HG03521 (cell line): ENCODE measurements around the gene SEMA3D.

ENCODE experiments used
- ATAC-seq: cut with Tn5 transposase; IDR thresholded peaks from one replicate; pipeline ENCODE4 v1.9.1; 2021; ENCODE audit warnings: mild to moderate bottlenecking, moderate library complexity; ENCODE audit not compliant: unreplicated experiment

Gene SEMA3D

GRCh38 chr7:85186521-85187241 lies at the start of gene SEMA3D:
Gene SEMA3D, minus strand, starts transcription at chr7:85187056. Its CDS starts 65,165 bp downstream, at chr7:85121891.
- peak; percentile 96 for ATAC-seq

- ATAC-seq: no peak
Observed at GRCh38 chr7:85234730-85235129, 47.9 kb upstream of the SEMA3D start.

- ATAC-seq: no peak
Observed at GRCh38 chr7:85232068-85232467, 45.2 kb upstream of the SEMA3D start.

- no peak for ATAC-seq
Observed at GRCh38 chr7:85230623-85231022, 43.8 kb upstream of the SEMA3D start.

GRCh38 chr7:85229544-85229943 lies 42.7 kb upstream of the SEMA3D start:
- ATAC-seq: no peak

- ATAC-seq: no peak
Observed at GRCh38 chr7:85226361-85227085, 39.7 kb upstream of the SEMA3D start.

- no peak for ATAC-seq
Observed at GRCh38 chr7:85224171-85224570, 37.3 kb upstream of the SEMA3D start.

- no peak for ATAC-seq
Observed at GRCh38 chr7:85222522-85222921, 35.7 kb upstream of the SEMA3D start.

GRCh38 chr7:85221796-85222195 lies 34.9 kb upstream of the SEMA3D start:
- ATAC-seq: no peak

- ATAC-seq: no peak
Observed at GRCh38 chr7:85220651-85221050, 33.8 kb upstream of the SEMA3D start.

- no peak for ATAC-seq
Observed at GRCh38 chr7:85220023-85220422, 33.2 kb upstream of the SEMA3D start.

- no peak for ATAC-seq
Observed at GRCh38 chr7:85217085-85217484, 30.2 kb upstream of the SEMA3D start.

GRCh38 chr7:85215098-85215497 lies 28.2 kb upstream of the SEMA3D start:
- peak; percentile 70 for ATAC-seq

- ATAC-seq: no peak
Observed at GRCh38 chr7:85213500-85213899, 26.6 kb upstream of the SEMA3D start.

- ATAC-seq: no peak
Observed at GRCh38 chr7:85205754-85206153, 18.9 kb upstream of the SEMA3D start.

- no peak for ATAC-seq
Observed at GRCh38 chr7:85204496-85204895, 17.6 kb upstream of the SEMA3D start.

- no peak for ATAC-seq
Observed at GRCh38 chr7:85204061-85204460, 17.2 kb upstream of the SEMA3D start.

GRCh38 chr7:85201209-85201608 lies 14.4 kb upstream of the SEMA3D start:
- ATAC-seq: no peak

- no peak for ATAC-seq
Observed at GRCh38 chr7:85196696-85197095, 9.8 kb upstream of the SEMA3D start.

- no peak for ATAC-seq
Observed at GRCh38 chr7:85191383-85191782, 4.5 kb upstream of the SEMA3D start.

GRCh38 chr7:85186083-85186520 lies 754 bp downstream of the SEMA3D start:
- peak; percentile 26 for ATAC-seq

GRCh38 chr7:85185424-85186082 lies 1.3 kb downstream of the SEMA3D start:
- ATAC-seq: no peak
